Tibial nerve (tissue), 4 donors: Measurements from ENCODE around the gene ZNF490.

ENCODE experiments used
- CTCF ChIP-seq, 5 experiments: fragments of 200-600 bp in 3 of 5; fragments of 450-650 bp in 2 of 5; sonication (generic) in 3 of 5; IDR thresholded peaks; one replicate each; pipeline ENCODE4 v1.5.1; 2016 to 2019; ENCODE audit warnings: antibody characterized with exemption in 5 of 5, mild to moderate bottlenecking in 3 of 5, moderate library complexity in 2 of 5
- EP300 ChIP-seq, 2 donors: sonication (generic); formaldehyde crosslinking; IDR thresholded peaks; one replicate each; pipeline ENCODE4 v1.6.1; 2017; ENCODE audit warnings: antibody characterized with exemption in 2 of 2, mild to moderate bottlenecking in 1 of 2

DNA sequence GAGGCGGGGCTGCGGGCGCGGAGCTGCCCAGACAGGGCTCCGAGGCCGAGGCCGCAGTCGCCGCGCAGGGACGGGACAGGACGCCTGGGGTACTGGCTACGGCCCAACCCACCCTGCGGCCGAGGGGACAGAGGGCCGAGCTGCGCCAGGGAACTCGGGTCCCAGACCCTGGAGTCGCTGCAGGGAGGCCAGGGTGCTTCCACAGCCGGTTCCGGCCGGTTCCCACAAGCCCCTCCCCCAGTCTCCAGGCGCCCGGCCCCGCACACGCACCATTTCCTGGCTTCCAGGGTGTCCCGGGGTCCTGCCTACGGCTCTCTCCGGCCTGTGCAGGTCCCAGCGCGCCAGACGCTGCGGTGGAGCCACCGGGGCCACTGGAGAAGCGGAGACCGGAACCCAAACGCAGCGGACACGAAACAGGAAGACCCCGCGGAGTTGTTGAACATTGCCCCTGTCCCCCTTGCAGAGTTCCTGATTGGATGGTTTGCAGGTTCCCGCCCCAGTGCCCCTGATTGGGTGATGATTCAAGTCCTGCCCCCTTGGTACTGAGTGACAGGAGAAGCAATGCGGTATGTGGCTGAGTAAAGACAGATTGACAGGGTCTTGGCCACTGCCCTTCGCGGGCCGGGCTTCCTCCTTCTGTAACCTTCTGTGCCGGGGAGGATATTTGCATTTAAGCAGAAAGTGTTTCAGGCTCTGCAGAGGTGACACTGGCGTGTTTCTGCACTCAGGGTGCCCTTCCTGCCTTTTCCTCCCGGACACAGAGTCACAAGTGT, 59.4 kb downstream of the ZNF490 start, which contains the start of gene ZNF564:
- TF ChIP-seq CTCF (IDR thresholded peaks at IDR 0.05) (peak in 1 of 5 experiments; percentile 14), EP300 (IDR thresholded peaks at IDR 0.05) (peak; percentile 56 to 81)
